Measurements from ENCODE around the gene FOXE3.

Gene FOXE3

DNA sequence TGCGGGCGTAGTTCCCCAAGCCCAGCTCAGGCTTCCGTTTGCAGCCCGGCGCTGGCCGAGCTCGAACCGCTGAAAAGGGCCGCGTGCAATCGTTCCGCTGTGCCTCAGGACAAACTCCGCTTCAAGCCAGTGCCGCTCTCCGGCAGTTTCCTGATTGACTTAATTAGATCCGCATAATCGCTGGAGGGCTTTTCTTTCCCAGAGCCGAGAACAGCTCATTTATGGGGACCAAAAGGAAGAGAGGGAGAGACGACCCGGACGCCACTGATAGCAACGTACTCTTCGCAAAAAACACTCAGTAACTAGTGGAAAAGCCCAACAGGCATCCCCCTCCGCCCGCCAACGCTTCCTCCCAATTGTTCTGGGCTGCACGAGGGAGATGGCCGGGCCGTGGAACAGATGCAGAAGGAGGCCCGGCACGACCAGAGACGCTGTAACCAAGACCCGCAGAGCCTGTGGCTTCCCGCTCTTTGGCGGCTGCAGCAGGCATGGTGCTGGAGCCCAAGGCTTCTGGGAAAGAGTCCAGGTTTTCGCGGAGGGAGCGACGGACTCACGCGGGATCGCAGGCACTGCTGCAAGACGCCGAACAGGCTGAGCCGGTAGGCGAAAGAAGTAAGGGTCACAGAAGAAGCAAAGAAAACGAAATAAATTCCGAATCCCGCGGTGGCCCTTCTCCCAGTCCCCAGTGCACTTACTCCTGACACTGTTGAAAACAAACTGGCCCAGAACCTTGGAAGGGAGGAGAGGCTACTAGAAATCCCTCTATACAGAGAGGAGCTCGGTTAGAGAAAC lies 18.2 kb downstream of the FOXE3 start:
- H3K4me3 ChIP-seq (replicated peaks; ENCODE audit: low read depth, low read length): no peak overlapping the region
- H3K27me3 ChIP-seq (replicated peaks; ENCODE audit: control insufficient read depth, insufficient read depth, low read length): no peaks in the 10 kb centered on the region; the same call in 1 of the 2 replicates
- no peak for DNase-seq (ENCODE audit: extremely low read depth, insufficient read length)
- peaks cover 1% of the 10 kb centered on the region for H3K36me3 ChIP-seq (ENCODE audit: control insufficient read depth, insufficient read depth, low read length)
- TF ChIP-seq, protein P1, sequence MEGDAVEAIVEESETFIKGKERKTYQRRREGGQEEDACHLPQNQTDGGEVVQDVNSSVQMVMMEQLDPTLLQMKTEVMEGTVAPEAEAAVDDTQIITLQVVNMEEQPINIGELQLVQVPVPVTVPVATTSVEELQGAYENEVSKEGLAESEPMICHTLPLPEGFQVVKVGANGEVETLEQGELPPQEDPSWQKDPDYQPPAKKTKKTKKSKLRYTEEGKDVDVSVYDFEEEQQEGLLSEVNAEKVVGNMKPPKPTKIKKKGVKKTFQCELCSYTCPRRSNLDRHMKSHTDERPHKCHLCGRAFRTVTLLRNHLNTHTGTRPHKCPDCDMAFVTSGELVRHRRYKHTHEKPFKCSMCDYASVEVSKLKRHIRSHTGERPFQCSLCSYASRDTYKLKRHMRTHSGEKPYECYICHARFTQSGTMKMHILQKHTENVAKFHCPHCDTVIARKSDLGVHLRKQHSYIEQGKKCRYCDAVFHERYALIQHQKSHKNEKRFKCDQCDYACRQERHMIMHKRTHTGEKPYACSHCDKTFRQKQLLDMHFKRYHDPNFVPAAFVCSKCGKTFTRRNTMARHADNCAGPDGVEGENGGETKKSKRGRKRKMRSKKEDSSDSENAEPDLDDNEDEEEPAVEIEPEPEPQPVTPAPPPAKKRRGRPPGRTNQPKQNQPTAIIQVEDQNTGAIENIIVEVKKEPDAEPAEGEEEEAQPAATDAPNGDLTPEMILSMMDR (IDR thresholded peaks at IDR 0.05; ENCODE audit: insufficient read depth, low read length, poor library complexity, severe bottlenecking): no peak

DNA sequence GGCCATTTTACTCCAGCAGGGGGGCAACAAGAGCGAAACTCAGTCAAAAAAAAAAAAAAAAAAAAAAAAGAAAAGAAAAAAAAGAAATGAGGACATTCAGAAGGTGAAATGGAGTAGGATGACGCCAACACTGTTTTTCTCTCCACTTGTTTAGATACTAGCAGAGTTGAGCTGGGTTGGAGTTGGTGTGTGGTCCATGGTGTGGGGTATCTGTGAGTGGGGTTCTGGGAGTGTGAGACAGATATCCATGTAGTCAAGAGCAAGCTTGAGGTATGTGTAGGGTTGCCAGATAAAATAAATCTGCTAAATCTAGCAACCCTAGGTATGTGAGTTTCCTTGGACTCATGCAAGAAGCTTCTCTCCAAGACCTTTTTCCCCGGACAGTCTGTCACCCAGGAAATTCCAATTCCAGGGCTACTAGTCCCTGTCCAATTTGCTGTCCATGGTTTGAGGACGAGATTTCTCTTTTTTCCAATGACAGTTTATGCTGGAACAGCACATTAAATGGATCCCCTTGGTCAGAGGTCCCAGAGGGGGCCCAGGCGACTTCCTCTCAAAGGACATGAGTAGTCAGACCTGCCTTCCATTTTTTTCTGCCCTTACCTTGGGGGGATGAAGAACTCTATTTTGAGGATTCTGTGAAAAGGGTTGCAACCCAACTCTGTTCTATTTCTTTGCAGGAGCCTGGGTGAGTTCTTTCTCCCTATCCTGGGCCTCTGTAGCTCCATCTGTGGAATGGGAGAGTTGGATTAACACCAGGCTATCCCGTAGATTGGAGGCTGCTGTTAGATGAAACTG lies 19.6 kb downstream of the FOXE3 start:
- DNase-seq (ENCODE audit: extremely low read depth, insufficient read length): no peak
- H3K4me3 ChIP-seq (replicated peaks; ENCODE audit: low read depth, low read length): peak overlapping the region; percentile 75; the same call in 1 of the 2 replicates
- peaks cover 1% of the 10 kb centered on the region for H3K36me3 ChIP-seq (ENCODE audit: control insufficient read depth, insufficient read depth, low read length)
- H3K27me3 ChIP-seq (replicated peaks; ENCODE audit: control insufficient read depth, insufficient read depth, low read length): no peaks in the 10 kb centered on the region; the same call in 1 of the 2 replicates
- TF ChIP-seq, protein P1 (IDR thresholded peaks at IDR 0.05; ENCODE audit: insufficient read depth, low read length, poor library complexity, severe bottlenecking): no peak

- peaks cover 1% of the 10 kb centered on the region for H3K36me3 ChIP-seq (ENCODE audit: control insufficient read depth, insufficient read depth, low read length)
- peak; percentile 87 for DNase-seq (ENCODE audit: extremely low read depth, insufficient read length)
- no peaks in the 10 kb centered on the region; the same call in 1 of the 2 replicates for H3K27me3 ChIP-seq (replicated peaks; ENCODE audit: control insufficient read depth, insufficient read depth, low read length)
- TF ChIP-seq, protein P1 (IDR thresholded peaks at IDR 0.05; ENCODE audit: insufficient read depth, low read length, poor library complexity, severe bottlenecking): peak; percentile 100
- peak overlapping the region; percentile 75 for H3K4me3 ChIP-seq (replicated peaks; ENCODE audit: low read depth, low read length)
Measured at GRCh38 chr1:47436304-47436978, 20.4 kb downstream of the FOXE3 start.

- TF ChIP-seq, protein P1 (IDR thresholded peaks at IDR 0.05; ENCODE audit: insufficient read depth, low read length, poor library complexity, severe bottlenecking): no peak
- Histone ChIP-seq H3K36me3 (ENCODE audit: control insufficient read depth, insufficient read depth, low read length) (peaks cover 1% of the 10 kb centered on the region), H3K27me3 (replicated peaks; ENCODE audit: control insufficient read depth, insufficient read depth, low read length) (no peaks in the 10 kb centered on the region; the same call in 1 of the 2 replicates), H3K4me3 (replicated peaks; ENCODE audit: low read depth, low read length) (peak overlapping the region; percentile 75)
- DNase-seq (ENCODE audit: extremely low read depth, insufficient read length): no peak
Measured at GRCh38 chr1:47436979-47437446, 20.9 kb downstream of the FOXE3 start.

DNA sequence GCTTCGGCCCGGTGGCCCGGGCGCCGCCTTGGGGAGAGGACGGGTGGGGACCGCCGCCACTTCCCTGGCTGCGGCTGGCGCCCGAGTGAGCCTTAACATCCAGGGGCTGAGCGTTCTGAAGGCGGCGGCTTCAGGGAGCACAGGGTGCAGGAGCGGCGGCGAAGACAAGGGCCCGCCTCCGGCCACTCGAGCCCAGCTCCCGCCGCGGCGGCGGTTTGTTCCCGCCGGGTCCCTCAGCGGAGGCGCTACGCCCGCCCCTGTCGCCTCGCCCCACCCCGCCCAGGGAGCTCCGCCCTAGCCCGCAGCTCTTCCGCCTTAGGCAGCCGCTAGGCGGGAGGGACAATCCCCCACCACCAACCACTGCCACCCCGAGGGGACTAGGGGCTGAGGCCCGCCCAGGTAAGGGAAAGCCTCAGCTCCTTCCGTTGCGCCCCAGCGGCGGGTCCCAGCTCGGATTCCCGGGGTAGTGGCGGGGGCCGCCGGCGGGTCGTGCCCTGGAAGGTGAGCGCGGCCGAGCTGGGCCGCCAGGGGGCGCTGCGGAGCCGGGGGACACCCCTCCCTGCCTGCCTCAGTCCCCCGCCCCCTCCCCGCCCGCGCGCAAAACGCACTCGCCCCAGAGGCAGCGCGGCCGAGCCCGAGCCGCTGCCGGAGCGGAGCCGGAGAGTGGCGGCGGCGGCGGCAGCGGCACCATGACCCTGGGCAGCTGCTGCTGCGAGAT lies 21.5 kb downstream of the FOXE3 start, which contains the start of gene FOXD2:
FOXD2 (plus strand) TSS at position 598 of the 718 bp plus-strand sequence; CDS start at position 690, 92 bp downstream.
- TF ChIP-seq, protein P1 (IDR thresholded peaks at IDR 0.05; ENCODE audit: insufficient read depth, low read length, poor library complexity, severe bottlenecking): peak; percentile 54
- H3K36me3 ChIP-seq (ENCODE audit: control insufficient read depth, insufficient read depth, low read length): peaks cover 1% of the 10 kb centered on the region
- H3K4me3 ChIP-seq (replicated peaks; ENCODE audit: low read depth, low read length): peak within 1 kb of the TSS; percentile 75
- no peaks in the 10 kb centered on the region; the same call in 1 of the 2 replicates for H3K27me3 ChIP-seq (replicated peaks; ENCODE audit: control insufficient read depth, insufficient read depth, low read length)
- DNase-seq (ENCODE audit: extremely low read depth, insufficient read length): peak; percentile 93
